HG02610 (cell line): ENCODE measurements around the gene CKLF.
"Not testable (repeated sequence)": the region's sequence is repeated elsewhere in the genome, so short reads cannot be mapped to it uniquely, and the experiment has no call there.

Experiments
- ATAC-seq: cut with Tn5 transposase; IDR thresholded peaks from one replicate; pipeline ENCODE4 v1.9.1; 2021; ENCODE audit warnings: mild to moderate bottlenecking, moderate library complexity; ENCODE audit not compliant: unreplicated experiment

The CKLF gene

GRCh38 chr16:66552286-66553177, at the start of gene CKLF:
TSS of gene CKLF (plus strand) at chr16:66552576. CDS start at chr16:66552716, 140 bp downstream.
- ATAC-seq: peak; percentile 73

GRCh38 chr16:66503030-66503429, 49.3 kb upstream of the CKLF start:
- ATAC-seq: no peak

- no peak for ATAC-seq
These were observed 48.8 kb upstream of the CKLF start for GRCh38 chr16:66503612-66504011.

- ATAC-seq: no peak
These were observed 44.6 kb upstream of the CKLF start for GRCh38 chr16:66507731-66508239.

GRCh38 chr16:66508248-66508913, 44.0 kb upstream of the CKLF start:
- ATAC-seq: peak; percentile 70

- no peak for ATAC-seq
These were observed 43.4 kb upstream of the CKLF start for GRCh38 chr16:66508914-66509496.

- no peak for ATAC-seq
These were observed 42.8 kb upstream of the CKLF start for GRCh38 chr16:66509576-66509975.

GRCh38 chr16:66510298-66510697, 42.1 kb upstream of the CKLF start:
- ATAC-seq: no peak

GRCh38 chr16:66510711-66511601, 41.4 kb upstream of the CKLF start:
- no peak for ATAC-seq

- no peak for ATAC-seq
These were observed 40.6 kb upstream of the CKLF start for GRCh38 chr16:66511602-66512271.

GRCh38 chr16:66512272-66513110, 39.9 kb upstream of the CKLF start:
- no peak for ATAC-seq

GRCh38 chr16:66513111-66513723, 39.2 kb upstream of the CKLF start:
- ATAC-seq: no peak

GRCh38 chr16:66514391-66514790, 38.0 kb upstream of the CKLF start:
- ATAC-seq: not testable (repeated sequence)

GRCh38 chr16:66514980-66515595, 37.3 kb upstream of the CKLF start:
- not testable (repeated sequence) for ATAC-seq

- ATAC-seq: no peak
These were observed 36.5 kb upstream of the CKLF start for GRCh38 chr16:66515596-66516508.

- no peak for ATAC-seq
These were observed 35.9 kb upstream of the CKLF start for GRCh38 chr16:66516509-66516807.

GRCh38 chr16:66516808-66517585, 35.4 kb upstream of the CKLF start:
- peak; percentile 99 for ATAC-seq
